ENCODE results near the gene CPN2. TPM values are rescaled to one million over a fixed set of nuclear protein-coding genes. Genes with fewer than 3 reads are reported as not detected.
A peak's percentile ranks its signal among the peaks of the same experiment; 100 is the strongest.

Gene CPN2
- total and polyA plus RNA-seq, 2 of the 13 experiments (the other 11 are each of a cell fraction or from before 2014, with no cell fraction given) = 26.7 to 27.7 TPM

DNA sequence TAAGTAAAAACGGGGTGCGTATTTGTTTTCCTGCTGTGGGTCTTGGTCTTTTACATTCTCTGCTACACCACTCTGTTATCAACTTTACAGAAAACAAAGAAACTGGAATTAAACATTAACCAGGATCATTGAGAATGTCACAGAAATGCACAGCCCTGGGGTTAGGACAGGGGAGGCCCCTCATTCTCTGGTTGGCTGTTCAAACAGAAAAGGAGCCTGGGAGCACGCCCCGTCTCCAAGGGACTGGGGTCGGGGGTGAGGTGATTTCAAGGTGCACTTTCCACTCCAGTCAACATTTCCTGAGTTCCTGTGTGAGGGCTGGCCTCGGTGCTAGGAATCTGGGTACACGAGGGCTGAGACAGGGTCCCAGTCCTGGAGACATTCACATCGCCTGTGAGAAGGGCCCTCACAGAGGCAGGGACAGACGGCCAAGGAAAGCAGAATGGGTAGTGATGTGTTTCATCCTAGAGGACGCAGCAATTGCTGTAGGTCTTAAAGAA is 30.3 kb downstream of the CPN2 start (continued):
- no peak for TF ChIP-seq AGO1 (IDR thresholded peaks at IDR 0.05; ENCODE audit: low read depth, low read length, poor library complexity, severe bottlenecking)
- TF ChIP-seq NFRKB (IDR thresholded peaks at IDR 0.05) = no peak
- TF ChIP-seq PITX1 (CRISPR knock-in tag; IDR thresholded peaks at IDR 0.05) = peak; percentile 66; the same call in 1 of the 2 replicates
- TF ChIP-seq HMG20A (CRISPR knock-in tag; IDR thresholded peaks at IDR 0.05; ENCODE audit: borderline replicate concordance) = peak; percentile 32; the same call in 1 of the 2 replicates
- TF ChIP-seq, protein P1, sequence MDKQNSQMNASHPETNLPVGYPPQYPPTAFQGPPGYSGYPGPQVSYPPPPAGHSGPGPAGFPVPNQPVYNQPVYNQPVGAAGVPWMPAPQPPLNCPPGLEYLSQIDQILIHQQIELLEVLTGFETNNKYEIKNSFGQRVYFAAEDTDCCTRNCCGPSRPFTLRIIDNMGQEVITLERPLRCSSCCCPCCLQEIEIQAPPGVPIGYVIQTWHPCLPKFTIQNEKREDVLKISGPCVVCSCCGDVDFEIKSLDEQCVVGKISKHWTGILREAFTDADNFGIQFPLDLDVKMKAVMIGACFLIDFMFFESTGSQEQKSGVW (CRISPR knock-in tag; IDR thresholded peaks at IDR 0.05; ENCODE audit: borderline replicate concordance) = no peak
- TF ChIP-seq PHB2 (IDR thresholded peaks at IDR 0.05; ENCODE audit: partially characterized antibody) = no peak
- no peak for TF ChIP-seq STAG1 (CRISPR knock-in tag; IDR thresholded peaks at IDR 0.05)
- no peak for TF ChIP-seq MAFK (conservative IDR thresholded peaks at IDR 0.05 in 1 of 2, IDR thresholded peaks at IDR 0.05 in 1 of 2; ENCODE audit: low read length in 2 of 2)
- TF ChIP-seq, protein P2, sequence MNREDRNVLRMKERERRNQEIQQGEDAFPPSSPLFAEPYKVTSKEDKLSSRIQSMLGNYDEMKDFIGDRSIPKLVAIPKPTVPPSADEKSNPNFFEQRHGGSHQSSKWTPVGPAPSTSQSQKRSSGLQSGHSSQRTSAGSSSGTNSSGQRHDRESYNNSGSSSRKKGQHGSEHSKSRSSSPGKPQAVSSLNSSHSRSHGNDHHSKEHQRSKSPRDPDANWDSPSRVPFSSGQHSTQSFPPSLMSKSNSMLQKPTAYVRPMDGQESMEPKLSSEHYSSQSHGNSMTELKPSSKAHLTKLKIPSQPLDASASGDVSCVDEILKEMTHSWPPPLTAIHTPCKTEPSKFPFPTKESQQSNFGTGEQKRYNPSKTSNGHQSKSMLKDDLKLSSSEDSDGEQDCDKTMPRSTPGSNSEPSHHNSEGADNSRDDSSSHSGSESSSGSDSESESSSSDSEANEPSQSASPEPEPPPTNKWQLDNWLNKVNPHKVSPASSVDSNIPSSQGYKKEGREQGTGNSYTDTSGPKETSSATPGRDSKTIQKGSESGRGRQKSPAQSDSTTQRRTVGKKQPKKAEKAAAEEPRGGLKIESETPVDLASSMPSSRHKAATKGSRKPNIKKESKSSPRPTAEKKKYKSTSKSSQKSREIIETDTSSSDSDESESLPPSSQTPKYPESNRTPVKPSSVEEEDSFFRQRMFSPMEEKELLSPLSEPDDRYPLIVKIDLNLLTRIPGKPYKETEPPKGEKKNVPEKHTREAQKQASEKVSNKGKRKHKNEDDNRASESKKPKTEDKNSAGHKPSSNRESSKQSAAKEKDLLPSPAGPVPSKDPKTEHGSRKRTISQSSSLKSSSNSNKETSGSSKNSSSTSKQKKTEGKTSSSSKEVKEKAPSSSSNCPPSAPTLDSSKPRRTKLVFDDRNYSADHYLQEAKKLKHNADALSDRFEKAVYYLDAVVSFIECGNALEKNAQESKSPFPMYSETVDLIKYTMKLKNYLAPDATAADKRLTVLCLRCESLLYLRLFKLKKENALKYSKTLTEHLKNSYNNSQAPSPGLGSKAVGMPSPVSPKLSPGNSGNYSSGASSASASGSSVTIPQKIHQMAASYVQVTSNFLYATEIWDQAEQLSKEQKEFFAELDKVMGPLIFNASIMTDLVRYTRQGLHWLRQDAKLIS (CRISPR knock-in tag; IDR thresholded peaks at IDR 0.05) = no peak
- TF ChIP-seq MBD4 (IDR thresholded peaks at IDR 0.05; ENCODE audit: borderline replicate concordance, low read length) = no peak
- peak; percentile 33; the same call in 1 of the 2 replicates for TF ChIP-seq NFKB2 (CRISPR knock-in tag; IDR thresholded peaks at IDR 0.05; ENCODE audit: borderline replicate concordance)
- TF ChIP-seq ZNF777 (CRISPR knock-in tag; IDR thresholded peaks at IDR 0.05) = peak; percentile 26; the same call in 1 of the 2 replicates
- no peak for TF ChIP-seq ZNF232 (CRISPR knock-in tag; IDR thresholded peaks at IDR 0.05; ENCODE audit: borderline replicate concordance)
- TF ChIP-seq, protein P3, sequence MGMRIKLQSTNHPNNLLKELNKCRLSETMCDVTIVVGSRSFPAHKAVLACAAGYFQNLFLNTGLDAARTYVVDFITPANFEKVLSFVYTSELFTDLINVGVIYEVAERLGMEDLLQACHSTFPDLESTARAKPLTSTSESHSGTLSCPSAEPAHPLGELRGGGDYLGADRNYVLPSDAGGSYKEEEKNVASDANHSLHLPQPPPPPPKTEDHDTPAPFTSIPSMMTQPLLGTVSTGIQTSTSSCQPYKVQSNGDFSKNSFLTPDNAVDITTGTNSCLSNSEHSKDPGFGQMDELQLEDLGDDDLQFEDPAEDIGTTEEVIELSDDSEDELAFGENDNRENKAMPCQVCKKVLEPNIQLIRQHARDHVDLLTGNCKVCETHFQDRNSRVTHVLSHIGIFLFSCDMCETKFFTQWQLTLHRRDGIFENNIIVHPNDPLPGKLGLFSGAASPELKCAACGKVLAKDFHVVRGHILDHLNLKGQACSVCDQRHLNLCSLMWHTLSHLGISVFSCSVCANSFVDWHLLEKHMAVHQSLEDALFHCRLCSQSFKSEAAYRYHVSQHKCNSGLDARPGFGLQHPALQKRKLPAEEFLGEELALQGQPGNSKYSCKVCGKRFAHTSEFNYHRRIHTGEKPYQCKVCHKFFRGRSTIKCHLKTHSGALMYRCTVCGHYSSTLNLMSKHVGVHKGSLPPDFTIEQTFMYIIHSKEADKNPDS (CRISPR knock-in tag; IDR thresholded peaks at IDR 0.05) = peak; percentile 40; the same call in 1 of the 2 replicates
- TF ChIP-seq ATF7-NPFF (CRISPR knock-in tag; IDR thresholded peaks at IDR 0.05; ENCODE audit: low read depth) = no peak
- TF ChIP-seq HNRNPLL (IDR thresholded peaks at IDR 0.05; ENCODE audit: low read depth, low read length, poor library complexity, severe bottlenecking) = no peak
- TF ChIP-seq ZNF329 (CRISPR knock-in tag; IDR thresholded peaks at IDR 0.05; ENCODE audit: low read depth) = no peak
- TF ChIP-seq, protein P4, sequence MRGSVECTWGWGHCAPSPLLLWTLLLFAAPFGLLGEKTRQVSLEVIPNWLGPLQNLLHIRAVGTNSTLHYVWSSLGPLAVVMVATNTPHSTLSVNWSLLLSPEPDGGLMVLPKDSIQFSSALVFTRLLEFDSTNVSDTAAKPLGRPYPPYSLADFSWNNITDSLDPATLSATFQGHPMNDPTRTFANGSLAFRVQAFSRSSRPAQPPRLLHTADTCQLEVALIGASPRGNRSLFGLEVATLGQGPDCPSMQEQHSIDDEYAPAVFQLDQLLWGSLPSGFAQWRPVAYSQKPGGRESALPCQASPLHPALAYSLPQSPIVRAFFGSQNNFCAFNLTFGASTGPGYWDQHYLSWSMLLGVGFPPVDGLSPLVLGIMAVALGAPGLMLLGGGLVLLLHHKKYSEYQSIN (CRISPR knock-in tag; IDR thresholded peaks at IDR 0.05; ENCODE audit: borderline replicate concordance) = no peak
- no peak for TF ChIP-seq FOXA1 (IDR thresholded peaks at IDR 0.05)
- no peak for TF ChIP-seq FOXA1 (CRISPR knock-in tag; IDR thresholded peaks at IDR 0.05)
- TF ChIP-seq SMARCC2 (IDR thresholded peaks at IDR 0.05) = no peak
- no peak for TF ChIP-seq DR1 (CRISPR knock-in tag; IDR thresholded peaks at IDR 0.05)
- TF ChIP-seq TSC22D2 (CRISPR knock-in tag; IDR thresholded peaks at IDR 0.05; ENCODE audit: borderline replicate concordance) = no peak
